Astrocyte of the hippocampus (primary cell): Measurements from ENCODE around the gene TCP1.
"Not testable (repeated sequence)": the region's sequence is repeated elsewhere in the genome, so short reads cannot be mapped to it uniquely, and the experiment has no call there.

Source experiments
- DNase-seq: peaks from one replicate; pipeline ENCODE4 v3.0.0; 2011; ENCODE audit warnings: low read depth, low spot score

The TCP1 gene

DNA sequence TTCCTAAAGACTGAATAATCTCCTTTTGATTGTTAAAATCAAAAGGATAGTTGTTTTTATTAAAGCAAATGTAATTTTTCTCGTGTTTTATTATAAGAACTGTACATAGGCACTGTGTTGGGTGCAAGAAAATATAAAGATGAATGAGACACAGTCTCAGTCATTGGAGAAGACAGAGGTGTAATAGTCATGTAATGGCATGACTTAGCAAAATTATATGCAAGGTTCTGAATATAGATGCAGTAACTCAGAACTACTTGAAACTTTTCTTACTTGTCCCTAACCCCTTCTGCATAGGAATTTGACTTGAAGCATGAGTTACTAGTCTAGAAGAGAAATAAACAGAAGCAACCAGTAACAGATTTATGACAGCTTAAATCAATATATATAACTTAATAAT lies 47.2 kb downstream of the TCP1 start:
- DNase-seq: no peak

DNA sequence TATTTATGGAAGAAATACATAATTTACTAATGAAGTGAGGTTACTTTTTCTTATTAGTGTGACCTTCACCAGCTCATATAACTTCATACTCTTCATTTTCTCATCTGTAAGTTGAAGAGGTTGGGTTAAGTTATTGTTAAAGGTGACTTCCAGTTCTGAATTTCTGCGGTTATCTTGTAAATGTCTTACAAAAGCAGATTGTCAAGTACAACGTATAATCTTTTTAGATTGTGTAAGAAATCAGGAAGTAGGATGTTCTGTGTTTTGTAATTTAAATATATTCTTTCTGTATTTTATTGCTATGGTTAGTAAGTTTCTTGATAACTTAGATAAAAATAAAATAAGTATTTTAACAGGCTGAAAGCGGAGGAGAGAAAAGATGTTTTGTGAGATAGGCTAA lies 50.1 kb downstream of the TCP1 start:
- no peak for DNase-seq

DNA sequence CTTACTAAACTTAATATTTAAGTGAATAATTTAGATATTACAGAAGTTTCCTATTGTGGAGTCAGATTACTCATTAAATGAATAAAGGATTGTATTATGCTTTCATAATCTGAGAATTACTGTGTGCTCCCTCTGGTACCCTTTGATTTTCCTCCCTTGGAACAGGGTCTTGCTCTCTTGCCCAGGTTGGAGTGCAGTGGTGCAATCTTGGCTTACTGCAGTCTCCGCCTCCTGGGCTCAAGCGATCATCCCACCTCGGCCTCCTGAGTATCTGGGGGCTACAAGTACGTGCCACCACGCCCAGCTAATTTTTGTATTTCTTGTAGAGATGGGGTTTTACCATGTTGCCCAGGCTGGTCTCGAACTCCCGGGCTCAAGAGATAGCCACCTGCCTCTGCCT lies 52.5 kb downstream of the TCP1 start:
- DNase-seq: no peak

DNA sequence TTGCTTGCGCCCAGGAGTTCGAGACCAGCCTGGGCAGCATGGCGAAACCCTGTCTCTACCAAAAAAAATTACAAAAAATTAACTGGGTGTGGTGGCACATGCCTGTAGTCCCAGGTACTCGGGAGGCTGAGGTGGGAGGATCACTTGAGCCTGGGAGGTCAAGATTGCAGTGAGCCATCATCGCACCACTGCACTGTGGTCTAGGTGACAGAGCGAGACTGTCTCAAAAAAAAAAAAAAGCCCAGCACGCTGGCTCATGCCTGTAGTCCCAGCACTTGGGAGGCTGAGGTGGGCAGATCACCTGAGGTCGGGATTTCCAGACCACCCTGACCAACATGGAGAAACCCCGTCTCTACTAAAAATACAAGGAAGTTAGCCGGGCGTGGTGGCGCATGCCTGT lies 56.0 kb downstream of the TCP1 start:
- DNase-seq: not testable (repeated sequence)

DNA sequence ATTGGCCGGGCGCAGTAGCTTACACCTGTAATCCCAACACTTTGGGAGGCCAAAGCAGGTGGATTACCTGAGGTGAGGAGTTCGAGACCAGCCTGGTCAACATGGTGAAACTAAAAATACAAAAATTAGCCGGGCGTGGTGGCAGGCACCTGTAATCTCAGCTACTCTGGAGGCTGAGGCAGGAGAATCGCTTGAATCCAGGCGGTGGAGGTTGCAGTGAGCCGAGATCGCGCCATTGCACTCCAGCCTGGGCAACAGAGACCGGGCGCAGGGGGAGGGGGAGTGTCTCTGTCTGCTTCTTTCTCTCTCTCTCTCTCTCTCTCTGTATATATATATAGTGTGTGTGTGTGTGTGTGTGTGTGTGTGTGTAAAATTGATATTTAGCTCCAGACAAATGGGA lies 56.9 kb downstream of the TCP1 start:
- DNase-seq: not testable (repeated sequence)

DNA sequence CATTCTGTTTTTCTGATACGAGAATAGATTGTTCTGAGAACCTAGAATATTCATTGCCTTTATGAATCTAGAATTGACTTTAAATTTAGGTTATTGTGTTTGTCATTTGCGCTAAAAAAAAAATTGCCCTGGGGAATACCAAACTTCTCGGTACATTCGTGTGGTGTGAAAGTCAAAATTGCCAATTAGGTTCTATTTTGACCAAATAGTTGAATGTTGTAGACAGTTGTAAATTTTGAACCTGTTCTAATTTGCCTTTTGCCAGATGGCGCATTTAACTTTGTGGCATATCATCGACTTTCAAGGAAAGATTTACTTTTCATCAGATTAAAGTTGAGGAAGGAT lies 59.1 kb downstream of the TCP1 start:
- no peak for DNase-seq

DNA sequence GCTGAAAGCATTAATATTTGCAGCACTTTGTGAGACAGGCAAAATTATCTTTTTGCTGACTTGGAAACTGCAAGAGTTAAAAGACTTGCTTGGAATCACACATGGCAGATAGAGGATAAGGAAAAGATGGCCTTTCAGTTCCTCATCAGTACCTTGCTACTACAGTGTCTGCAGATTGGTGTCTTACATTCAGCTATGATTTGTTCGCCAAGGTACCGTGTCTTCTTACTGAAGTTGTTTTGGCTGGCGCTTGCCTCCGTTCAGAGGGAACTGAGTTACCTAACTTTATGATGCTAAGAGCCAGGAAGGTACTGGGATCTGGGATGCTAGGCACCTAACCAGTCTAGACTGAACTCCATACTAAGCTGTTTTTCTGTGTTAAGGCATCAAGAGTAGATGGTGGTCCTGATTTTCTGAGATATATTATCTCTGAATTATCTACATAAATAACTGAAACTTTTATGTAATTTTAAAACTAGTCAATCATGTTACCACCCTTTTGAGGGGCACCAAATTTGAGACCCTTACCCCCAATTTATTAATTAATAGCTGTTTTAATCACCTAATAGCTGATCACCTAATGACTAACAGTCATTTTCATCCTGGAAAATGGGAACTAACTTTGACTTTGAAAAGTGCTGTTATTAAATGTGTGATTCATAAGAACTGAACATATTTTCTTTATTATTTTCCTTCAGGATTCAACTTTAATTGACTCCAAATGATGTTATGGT lies 59.6 kb downstream of the TCP1 start:
- peak; percentile 15 for DNase-seq

DNA sequence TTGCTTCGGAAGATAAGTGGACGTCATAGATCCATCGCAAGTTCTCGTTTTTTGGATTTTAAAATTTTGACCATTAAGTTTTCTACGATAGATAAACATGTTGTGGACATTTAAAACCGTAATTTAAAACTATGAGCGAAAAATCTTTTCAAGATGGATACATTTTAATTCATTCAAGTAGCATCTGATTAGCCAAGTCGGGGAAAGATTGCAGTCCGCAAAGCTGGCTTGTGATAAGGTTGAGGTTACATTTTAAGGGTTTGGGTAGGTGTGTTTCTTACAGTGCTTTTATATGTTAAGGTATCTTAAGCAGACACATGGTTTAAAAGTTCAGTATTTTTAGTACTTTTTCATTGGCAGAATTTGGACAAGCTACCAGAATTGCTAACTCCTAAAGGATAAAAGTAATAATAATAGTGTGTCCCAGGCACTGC lies 60.9 kb downstream of the TCP1 start:
- peak; percentile 29 for DNase-seq
